ENCODE measurements around the gene ZNF285.
A peak's percentile ranks its signal among the peaks of the same experiment; 100 is the strongest.
"Not testable (repeated sequence)": the region's sequence is repeated elsewhere in the genome, so short reads cannot be mapped to it uniquely, and the experiment has no call there.

Gene ZNF285

GRCh38 chr19:44401139-44402115 is at the start of gene ZNF285:
ZNF285 (minus strand) TSS chr19:44401608; CDS start chr19:44397213, 4,395 bp downstream.
- no peak for DNase-seq

GRCh38 chr19:44447916-44448674 is 46.7 kb upstream of the ZNF285 start, which contains the start of gene ZNF229:
ZNF229 (minus strand) TSS chr19:44448472; CDS start chr19:44442847, 5,625 bp downstream.
- DNase-seq, result peak; percentile 1 to 78 (median 58)

- no peak for DNase-seq
These were observed 37.0 kb upstream of the ZNF285 start for GRCh38 chr19:44438441-44438840.

- DNase-seq, result no peak
These were observed 34.0 kb upstream of the ZNF285 start for GRCh38 chr19:44435441-44435840.

- DNase-seq, result no peak
These were observed 29.5 kb upstream of the ZNF285 start for GRCh38 chr19:44430956-44431355.

GRCh38 chr19:44415553-44415952 is 14.1 kb upstream of the ZNF285 start:
- not testable (repeated sequence) for DNase-seq

GRCh38 chr19:44389268-44389667 is 12.1 kb downstream of the ZNF285 start:
- DNase-seq, result not testable (repeated sequence)

- no peak for DNase-seq
These were observed 26.6 kb downstream of the ZNF285 start for GRCh38 chr19:44374789-44375188.

GRCh38 chr19:44371815-44372480 is 29.5 kb downstream of the ZNF285 start:
- DNase-seq, result no peak

GRCh38 chr19:44367024-44367423 is 34.4 kb downstream of the ZNF285 start:
- DNase-seq, result no peak

GRCh38 chr19:44356383-44357111 is 44.9 kb downstream of the ZNF285 start, which contains the start of gene ZNF112:
ZNF112 (minus strand) TSS chr19:44356680; CDS start chr19:44340539, 16,141 bp downstream.
- DNase-seq, result peak; percentile 37 to 98 (median 86)

GRCh38 chr19:44346556-44346955 is 54.9 kb downstream of the ZNF285 start:
- peak in 1 of 14 donors; percentile 74 for DNase-seq

GRCh38 chr19:44345959-44346358 is 55.4 kb downstream of the ZNF285 start:
- peak in 8 of 14 donors; percentile 2 to 82 (median 14) for DNase-seq

- DNase-seq, result no peak
These were observed 57.2 kb downstream of the ZNF285 start for GRCh38 chr19:44344255-44344654.

GRCh38 chr19:44341794-44342193 is 59.6 kb downstream of the ZNF285 start:
- DNase-seq, result no peak

GRCh38 chr19:44334639-44335038 is 66.8 kb downstream of the ZNF285 start:
- not testable (repeated sequence) for DNase-seq

Measured in C1 segment of cervical spinal cord (tissue), 14 donors.